ENCODE measurements around the gene GRHL3. TPM values are rescaled to one million over a fixed set of nuclear protein-coding genes. Genes with fewer than 3 reads are reported as not detected.

Gene GRHL3
- total RNA-seq, 1 donor from 2014 or later = not detected

- no peak for DNase-seq (ENCODE audit: low read depth)
These were observed 26.3 kb upstream of the GRHL3 start for GRCh38 chr1:24292887-24293286.

GRCh38 chr1:24293392-24294227 is 25.5 kb upstream of the GRHL3 start:
- no peak for DNase-seq (ENCODE audit: low read depth)

- DNase-seq (ENCODE audit: low read depth) = peak; percentile 47
These were observed 24.9 kb upstream of the GRHL3 start for GRCh38 chr1:24294228-24294672.

GRCh38 chr1:24294716-24295371 is 24.3 kb upstream of the GRHL3 start:
- DNase-seq (ENCODE audit: low read depth) = no peak

- DNase-seq (ENCODE audit: low read depth) = peak; percentile 48
These were observed 23.6 kb upstream of the GRHL3 start for GRCh38 chr1:24295535-24295934.

GRCh38 chr1:24297187-24297851 is 21.8 kb upstream of the GRHL3 start:
- no peak for DNase-seq (ENCODE audit: low read depth)

- no peak for DNase-seq (ENCODE audit: low read depth)
These were observed 21.3 kb upstream of the GRHL3 start for GRCh38 chr1:24297852-24298232.

- DNase-seq (ENCODE audit: low read depth) = no peak
These were observed 20.6 kb upstream of the GRHL3 start for GRCh38 chr1:24298606-24299005.

GRCh38 chr1:24299901-24300300 is 19.3 kb upstream of the GRHL3 start:
- DNase-seq (ENCODE audit: low read depth) = no peak

GRCh38 chr1:24300971-24301784 is 18.0 kb upstream of the GRHL3 start:
- no peak for DNase-seq (ENCODE audit: low read depth)

- peak; percentile 25 for DNase-seq (ENCODE audit: low read depth)
These were observed 17.4 kb upstream of the GRHL3 start for GRCh38 chr1:24301785-24302175.

GRCh38 chr1:24302209-24302611 is 16.9 kb upstream of the GRHL3 start:
- DNase-seq (ENCODE audit: low read depth) = no peak

- no peak for DNase-seq (ENCODE audit: low read depth)
These were observed 15.6 kb upstream of the GRHL3 start for GRCh38 chr1:24303600-24303999.

GRCh38 chr1:24304763-24305162 is 14.4 kb upstream of the GRHL3 start:
- no peak for DNase-seq (ENCODE audit: low read depth)

GRCh38 chr1:24308365-24309015 is 10.7 kb upstream of the GRHL3 start:
- DNase-seq (ENCODE audit: low read depth) = peak; percentile 13

- DNase-seq (ENCODE audit: low read depth) = no peak
These were observed 9.2 kb upstream of the GRHL3 start for GRCh38 chr1:24309762-24310485.

- no peak for DNase-seq (ENCODE audit: low read depth)
These were observed 7.9 kb upstream of the GRHL3 start for GRCh38 chr1:24311234-24311633.

- no peak for DNase-seq (ENCODE audit: low read depth)
These were observed 7.4 kb upstream of the GRHL3 start for GRCh38 chr1:24311741-24312140.

GRCh38 chr1:24315391-24315790 is 3.8 kb upstream of the GRHL3 start:
- DNase-seq (ENCODE audit: low read depth) = peak; percentile 10

GRCh38 chr1:24316645-24317044 is 2.5 kb upstream of the GRHL3 start:
- DNase-seq (ENCODE audit: low read depth) = no peak

Data from myocyte (in vitro differentiated cells).